ENCODE results near the gene ZDHHC14. TPM values are rescaled to one million over a fixed set of nuclear protein-coding genes. Genes with fewer than 3 reads are reported as not detected.

Gene ZDHHC14
- total RNA-seq, 1 donor from 2014 or later, result 14.5 TPM

- Histone ChIP-seq H3K36me3 (no peaks in the 10 kb centered on the region), H3K27ac (no peak overlapping the region), H3K4me1 (no peaks in the 10 kb centered on the region), H3K4me3 (no peak overlapping the region), H3K9me3 (no peaks in the 10 kb centered on the region), H3K27me3 (no peaks in the 10 kb centered on the region)
- no peak for TF ChIP-seq CTCF (IDR thresholded peaks at IDR 0.05)
- no peak for DNase-seq (ENCODE audit: low spot score in 2 of 2)
- intact Hi-C loops (cut with DNase I), result no loop called here
Observed at GRCh38 chr6:157608221-157609075, 227.5 kb downstream of the ZDHHC14 start.

GRCh38 chr6:157609117-157609516, 228.1 kb downstream of the ZDHHC14 start:
- Histone ChIP-seq H3K4me3 (no peak overlapping the region), H3K27me3 (no peaks in the 10 kb centered on the region), H3K36me3 (no peaks in the 10 kb centered on the region), H3K4me1 (no peaks in the 10 kb centered on the region), H3K9me3 (no peaks in the 10 kb centered on the region), H3K27ac (no peak overlapping the region)
- DNase-seq (ENCODE audit: low spot score in 2 of 2), result no peak
- intact Hi-C loops (cut with DNase I), result no loop called here
- no peak for TF ChIP-seq CTCF (IDR thresholded peaks at IDR 0.05)

GRCh38 chr6:157609556-157609955, 228.6 kb downstream of the ZDHHC14 start:
- no peak overlapping the region for H3K4me3 ChIP-seq
- no peak overlapping the region for H3K27ac ChIP-seq
- no peaks in the 10 kb centered on the region for H3K36me3 ChIP-seq
- no peaks in the 10 kb centered on the region for H3K4me1 ChIP-seq
- TF ChIP-seq CTCF (IDR thresholded peaks at IDR 0.05), result no peak
- no peak for DNase-seq (ENCODE audit: low spot score in 2 of 2)
- no peaks in the 10 kb centered on the region for H3K9me3 ChIP-seq
- intact Hi-C loops (cut with DNase I), result no loop called here
- H3K27me3 ChIP-seq, result no peaks in the 10 kb centered on the region

GRCh38 chr6:157610451-157610999, 229.5 kb downstream of the ZDHHC14 start:
- Histone ChIP-seq H3K9me3 (no peaks in the 10 kb centered on the region), H3K4me1 (no peaks in the 10 kb centered on the region), H3K27ac (no peak overlapping the region), H3K36me3 (no peaks in the 10 kb centered on the region), H3K27me3 (no peaks in the 10 kb centered on the region), H3K4me3 (no peak overlapping the region)
- intact Hi-C loops (cut with DNase I), result no loop called here
- TF ChIP-seq CTCF (IDR thresholded peaks at IDR 0.05), result no peak
- no peak for DNase-seq (ENCODE audit: low spot score in 2 of 2)

- Histone ChIP-seq H3K4me1 (no peaks in the 10 kb centered on the region), H3K9me3 (no peaks in the 10 kb centered on the region), H3K27me3 (no peaks in the 10 kb centered on the region), H3K36me3 (no peaks in the 10 kb centered on the region), H3K4me3 (no peak overlapping the region), H3K27ac (no peak overlapping the region)
- no peak for DNase-seq (ENCODE audit: low spot score in 2 of 2)
- TF ChIP-seq CTCF (IDR thresholded peaks at IDR 0.05), result no peak
- intact Hi-C loops (cut with DNase I), result no loop called here
Observed at GRCh38 chr6:157611406-157611805, 230.4 kb downstream of the ZDHHC14 start.

All from ascending aorta (tissue), 2 donors.